H1 (cell line): ENCODE results near the gene GPSM1. TPM values are rescaled to one million over a fixed set of nuclear protein-coding genes. Genes with fewer than 3 reads are reported as not detected.
A peak's percentile ranks its signal among the peaks of the same experiment; 100 is the strongest.

Experiments
- CTCF ChIA-PET: fragments of 300-600 bp; sonication (Branson Sonifier 250); formaldehyde crosslinking; loops from one replicate; lab custom pipeline; 2021; ENCODE audit not compliant: partially characterized antibody; lab: Charles Lee
- POLR2A ChIA-PET: fragments of 300-600 bp; sonication (Branson Sonifier 250); formaldehyde crosslinking; loops from one replicate; lab custom pipeline; 2021; ENCODE audit warnings: inconsistent platforms; ENCODE audit not compliant: partially characterized antibody; lab: Charles Lee
- DNase-seq, 2 experiments: peaks; one replicate each; pipeline versions ENCODE4 v3.0.0 to v3.0.0-alpha.2; 2010 to 2022; ENCODE audit warnings: low spot score in 2 of 2, low read depth in 1 of 2, mixed read lengths in 1 of 2
- FAIRE-seq: peaks from 2 replicates; lab custom pipeline; 2011; peaks lifted over from hg19 to GRCh38; lab: Jason Lieb, UNC
- H2AFZ ChIP-seq: 2 replicates; pipeline ENCODE4 v1.8.1; 2012; ENCODE audit warnings: low read length, inconsistent platforms
- H2AK5ac ChIP-seq: 2 replicates; pipeline ENCODE4 v1.6.1; 2013; ENCODE audit warnings: low read depth, low read length
- H2BK120ac ChIP-seq: replicated peaks from 2 replicates; pipeline ENCODE3; 2013; ENCODE audit warnings: low read depth, low read length, inconsistent platforms
- H2BK12ac ChIP-seq: 2 replicates; pipeline ENCODE4 v1.6.1; 2013; ENCODE audit warnings: low read depth, low read length
- H2BK15ac ChIP-seq: 2 replicates; pipeline ENCODE4 v1.6.1; 2013; ENCODE audit warnings: low read length
- H2BK20ac ChIP-seq: 2 replicates; pipeline ENCODE4 v1.6.1; 2013; ENCODE audit warnings: low read length
- H2BK5ac ChIP-seq: 2 replicates; pipeline ENCODE4 v1.6.1; 2013; ENCODE audit warnings: low read depth, low read length
- H3K14ac ChIP-seq: 2 replicates; pipeline ENCODE4 v1.6.1; 2013; ENCODE audit warnings: inconsistent platforms; ENCODE audit not compliant: insufficient read length
- H3K18ac ChIP-seq: 2 replicates; pipeline ENCODE4 v1.6.1; 2013; ENCODE audit warnings: low read length; ENCODE audit errors: extremely low read depth
- H3K23ac ChIP-seq: 2 replicates; pipeline ENCODE4 v1.6.1; 2013; ENCODE audit warnings: inconsistent platforms; ENCODE audit not compliant: insufficient read length
- H3K23me2 ChIP-seq: 2 replicates; pipeline ENCODE4 v1.6.1; 2013; ENCODE audit warnings: low read depth, low read length
- H3K27ac ChIP-seq: 2 replicates; pipeline ENCODE4 v1.6.1; 2011; ENCODE audit warnings: low read depth, low read length, inconsistent platforms
- H3K27me3 ChIP-seq, 4 experiments: replicated peaks in 1 of 4; 1 replicate in 1 of 4; 2 replicates in 3 of 4; pipeline versions ENCODE4 v1.6.1 to v1.8.1; 2011 to 2013; ENCODE audit warnings: low read length in 3 of 4, mild to moderate bottlenecking in 3 of 4, inconsistent platforms in 2 of 4, mixed read lengths in 2 of 4, moderate library complexity in 1 of 4; ENCODE audit not compliant: control insufficient read depth in 3 of 4, insufficient read depth in 3 of 4; ENCODE audit errors: extremely low read depth in 1 of 4
- H3K36me3 ChIP-seq, 4 experiments: 2 replicates each; pipeline versions ENCODE4 v1.6.1 to v1.8.1; 2011 to 2013; ENCODE audit warnings: mild to moderate bottlenecking in 4 of 4, low read length in 3 of 4, moderate library complexity in 2 of 4, control low read depth in 1 of 4, inconsistent platforms in 1 of 4; ENCODE audit not compliant: insufficient read depth in 4 of 4, control insufficient read depth in 2 of 4
- H3K4ac ChIP-seq: replicated peaks from 2 replicates; pipeline ENCODE3; 2013; ENCODE audit warnings: low read length, low read depth, mixed read lengths, inconsistent platforms; ENCODE audit not compliant: insufficient read length
- H3K4me1 ChIP-seq, 4 experiments: replicated peaks in 1 of 4; 1 replicate in 1 of 4; 2 replicates in 3 of 4; pipeline versions ENCODE4 v1.6.1 to v1.8.1; 2011 to 2013; ENCODE audit warnings: low read length in 3 of 4, inconsistent platforms in 2 of 4, mixed read lengths in 1 of 4; ENCODE audit not compliant: insufficient read depth in 4 of 4, control insufficient read depth in 3 of 4
- H3K4me2 ChIP-seq, 2 experiments: 2 replicates each; pipeline versions ENCODE4 v1.6.1 to v1.8.1; 2011 to 2013; ENCODE audit warnings: low read depth in 2 of 2, low read length in 2 of 2, control low read depth in 1 of 2, inconsistent platforms in 1 of 2, mild to moderate bottlenecking in 1 of 2; ENCODE audit not compliant: insufficient read depth in 1 of 2
- H3K4me3 ChIP-seq, 4 experiments: fragments of 200-600, 300-600 bp in 1 of 4; sonication (generic), shearing (Covaris generic), sonication (Bioruptor Twin) in 1 of 4; 2 replicates each; pipeline versions ENCODE4 v1.5.1 to v1.8.1; 2011 to 2016; ENCODE audit warnings: low read length in 4 of 4, low read depth in 3 of 4, control low read depth in 2 of 4, inconsistent platforms in 2 of 4, mild to moderate bottlenecking in 2 of 4, mixed read lengths in 1 of 4, moderate library complexity in 1 of 4; ENCODE audit not compliant: insufficient read depth in 2 of 4; ENCODE audit errors: extremely low read depth in 1 of 4
- H3K56ac ChIP-seq: replicated peaks from 2 replicates; pipeline ENCODE3; 2013; ENCODE audit warnings: low read depth, mild to moderate bottlenecking, mixed read lengths, low read length, inconsistent platforms; ENCODE audit not compliant: insufficient read length
- H3K79me1 ChIP-seq: 2 replicates; pipeline ENCODE4 v1.6.1; 2013; ENCODE audit warnings: low read depth, low read length, control low read depth
- H3K79me2 ChIP-seq, 2 experiments: 2 replicates each; pipeline versions ENCODE4 v1.6.1 to v1.8.1; 2012 to 2013; ENCODE audit warnings: low read length in 2 of 2, mild to moderate bottlenecking in 2 of 2, inconsistent platforms in 1 of 2; ENCODE audit not compliant: insufficient read depth in 2 of 2, control insufficient read depth in 1 of 2
- H3K9ac ChIP-seq, 4 experiments: replicated peaks in 1 of 4; 1 replicate in 1 of 4; 2 replicates in 3 of 4; pipeline versions ENCODE4 v1.6.1 to v1.8.1; 2011 to 2013; ENCODE audit warnings: low read depth in 3 of 4, low read length in 3 of 4, control low read depth in 2 of 4, mild to moderate bottlenecking in 2 of 4, moderate library complexity in 2 of 4, inconsistent platforms in 1 of 4; ENCODE audit errors: extremely low read depth in 1 of 4
- H3K9me3 ChIP-seq, 2 experiments: 2 replicates each; pipeline versions ENCODE4 v1.6.1 to v1.8.1; 2012 to 2013; ENCODE audit warnings: mild to moderate bottlenecking in 2 of 2, moderate library complexity in 2 of 2, control low read depth in 1 of 2, inconsistent platforms in 1 of 2, low read depth in 1 of 2, low read length in 1 of 2, mixed read lengths in 1 of 2; ENCODE audit not compliant: insufficient read depth in 2 of 2
- H4K20me1 ChIP-seq, 2 experiments: replicated peaks in 1 of 2; 2 replicates each; pipeline versions ENCODE3 to v1.8.1; 2011 to 2013; ENCODE audit warnings: inconsistent platforms in 2 of 2, low read length in 2 of 2, mild to moderate bottlenecking in 1 of 2; ENCODE audit not compliant: insufficient read depth in 2 of 2, control insufficient read depth in 1 of 2
- H4K5ac ChIP-seq: 2 replicates; pipeline ENCODE4 v1.6.1; 2013; ENCODE audit warnings: low read length, low read depth, mixed read lengths, inconsistent platforms; ENCODE audit not compliant: insufficient read length
- H4K8ac ChIP-seq: 2 replicates; pipeline ENCODE4 v1.8.0; 2013; ENCODE audit warnings: mild to moderate bottlenecking, moderate library complexity, low read length, inconsistent platforms; ENCODE audit not compliant: insufficient read depth; ENCODE audit errors: extremely low read depth
- H4K91ac ChIP-seq: replicated peaks from 2 replicates; pipeline ENCODE3; 2013; ENCODE audit warnings: low read length, mixed read lengths, inconsistent platforms; ENCODE audit not compliant: insufficient read length
- CHD1 ChIP-seq: IDR thresholded peaks from 2 replicates; pipeline ENCODE4 v1.6.1; 2012; ENCODE audit warnings: low read depth, low read length, improper control_type of control experiment
- EGR1 ChIP-seq: IDR thresholded peaks from 2 replicates; pipeline ENCODE4 v1.6.1; 2011; ENCODE audit warnings: low read depth, low read length, borderline replicate concordance
- GABPA ChIP-seq: IDR thresholded peaks from 2 replicates; pipeline ENCODE4 v1.6.1; 2011; ENCODE audit warnings: mild to moderate bottlenecking, low read length, moderate library complexity, borderline replicate concordance; ENCODE audit not compliant: insufficient read depth
- KDM1A ChIP-seq: fragments of 200-600, 300-600 bp; sonication (generic); IDR thresholded peaks from 2 replicates; pipeline ENCODE4 v1.7.1; 2016; ENCODE audit warnings: mild to moderate bottlenecking, low read length, borderline replicate concordance
- KDM4A ChIP-seq: IDR thresholded peaks from one replicate; pipeline ENCODE4 v1.7.1; 2012; ENCODE audit warnings: low read depth, mild to moderate bottlenecking, moderate library complexity, low read length, inconsistent platforms; ENCODE audit not compliant: severe bottlenecking
- POLR2AphosphoS5 ChIP-seq: IDR thresholded peaks from 2 replicates; pipeline ENCODE4 v1.6.1; 2011; ENCODE audit warnings: low read depth, low read length
- RAD21 ChIP-seq, 2 experiments: IDR thresholded peaks in 1 of 2; conservative IDR thresholded peaks in 1 of 2; 2 replicates each; pipeline ENCODE4 v1.6.1; 2011; ENCODE audit warnings: low read depth in 2 of 2, low read length in 2 of 2, improper control_type of control experiment in 1 of 2, inconsistent platforms in 1 of 2, mild to moderate bottlenecking in 1 of 2, moderate library complexity in 1 of 2
- RNF2 ChIP-seq: fragments of 200-900, 300-1000 bp; sonication (generic); IDR thresholded peaks from 2 replicates; pipeline ENCODE4 v1.7.1; 2016; ENCODE audit warnings: borderline replicate concordance, low read depth, mild to moderate bottlenecking, antibody characterized with exemption, low read length; ENCODE audit not compliant: poor library complexity, severe bottlenecking; ENCODE audit errors: missing control alignments
- SUZ12 ChIP-seq: fragments of 200-600 bp; sonication (generic); IDR thresholded peaks from 2 replicates; pipeline ENCODE4 v1.6.1; 2012; ENCODE audit warnings: mild to moderate bottlenecking, inconsistent platforms, low read length, moderate library complexity, mixed read lengths
- TCF12 ChIP-seq: IDR thresholded peaks from 2 replicates; pipeline ENCODE4 v1.6.1; 2011; ENCODE audit warnings: low read depth, mild to moderate bottlenecking, low read length
- WGBS, 2 experiments: shearing (Covaris generic) in 1 of 2; methylation state at CpG; one replicate each; pipeline versions ENCODE4 v1.1.6 to v1.1.7; 2013 to 2015; ENCODE audit warnings: low lambda C conversion rate in 2 of 2, mixed read lengths in 2 of 2, inconsistent platforms in 1 of 2, low coverage in 1 of 2, missing lambda C conversion rate in 1 of 2; ENCODE audit not compliant: insufficient replicate concordance in 2 of 2, insufficient coverage in 1 of 2, insufficient read length in 1 of 2; ENCODE audit errors: extremely low coverage in 1 of 2, missing lambda C conversion rate in 1 of 2; 5-methylcytosine and 5-hydroxymethylcytosine counted together
- polyA plus RNA-seq, 7 experiments: library from polyadenylated mRNA; depleted of rRNA in 3 of 7; stranded (reverse) in 5 of 7; unstranded in 2 of 7; fragments of >200 nt in 5 of 7; fragments of 200-250 nt in 2 of 7; gene quantifications; 1 replicate in 5 of 7; 2 replicates in 1 of 7; 4 replicates in 1 of 7; pipeline versions ENCODE4 v1.2.1 to v1.2.3, GENCODE V29; 2011 to 2013; ENCODE audit warnings: missing spikeins in 2 of 7, mixed read lengths in 2 of 7
- total RNA-seq: library from RNA; stranded (reverse); fragmentation: NEBNext Ultra II Directional; extraction: Animal tissue kit (Norgen Biotek cat#: 25700); gene quantifications from 2 replicates; pipeline ENCODE4 v1.2.1, GENCODE V29; 2021

The GPSM1 gene
- total and polyA plus RNA-seq, 2 of the 8 experiments (the other 6 are each of a cell fraction or from before 2014, with no cell fraction given): 12.8 to 18.0 TPM

- ChIA-PET POLR2A (no interaction called here), CTCF (interaction anchor here (0.7 to 5.2 kb wide), 40 partner anchors 8 to 291 kb away, joined by 3 to 40 read pairs (median 4); partner anchors contain the start of gene DNLZ)
- Histone ChIP-seq H2BK12ac (0 out of 2 replicates have a peak overlapping the region, but pooled peaks have one; percentile 87), H3K4ac (no peak overlapping the region), H3K18ac (no peak overlapping the region), H2BK15ac (peak overlapping the region; percentile 61; the same call in 1 of the 2 replicates), H2AFZ (peak overlapping the region; percentile 48; the same call in 1 of the 2 replicates), H3K27ac (no peak overlapping the region), H2BK20ac (no peak overlapping the region), H4K5ac (no peak overlapping the region), H2AK5ac (no peak overlapping the region), H4K91ac (no peak overlapping the region), H3K56ac (no peak overlapping the region), H3K4me2 (peak overlapping the region in 1 of 2 experiments; percentile 32; a peak in 2 of 4 replicates), H3K9me3 (no peaks in the 10 kb centered on the region), H3K36me3 (no peaks in the 10 kb centered on the region), H2BK5ac (no peak overlapping the region; the same call in 1 of the 2 replicates), H3K79me2 (no peaks in the 10 kb centered on the region), H3K23me2 (no peaks in the 10 kb centered on the region), H3K14ac (no peak overlapping the region), H2BK120ac (no peak overlapping the region), H3K4me3 (no peak overlapping the region), H3K79me1 (no peaks in the 10 kb centered on the region), H3K9ac (no peak overlapping the region), H3K23ac (no peak overlapping the region), H4K8ac (peak overlapping the region; percentile 9; the same call in 1 of the 2 replicates), H3K4me1 (peaks cover 0 to 4% (median 2%) of the 10 kb centered on the region in 4 experiments; a peak in 3 of 7 replicates), H4K20me1 (no peaks in the 10 kb centered on the region), H3K27me3 (no peaks in the 10 kb centered on the region)
- DNase-seq (peak; percentile 43 to 93), FAIRE-seq (no peak)
- 51% methylated on average over 30 of the region's 32 CpGs; no CpG with 5 or more reads in 1 of the 2 experiments for WGBS, 2 experiments
- TF ChIP-seq TCF12 (no peak), GABPA (peak; percentile 77; the same call in 1 of the 2 replicates), CHD1 (no peak), RAD21 (IDR thresholded peaks at IDR 0.05 in 1 of 2, conservative IDR thresholded peaks at IDR 0.05 in 1 of 2; ENCODE audit: low read depth in 2 of 2, low read length in 2 of 2) (peak; percentile 86 to 92), SUZ12 (no peak), KDM1A (no peak), KDM4A (no peak), EGR1 (no peak), POLR2AphosphoS5 (no peak), RNF2 (no peak)
These were observed 43.8 kb upstream of the GPSM1 start for GRCh38 chr9:136283291-136284235.
